GM23338 (cell line): Measurements from ENCODE around the gene KCNC4. TPM values are rescaled to one million over a fixed set of nuclear protein-coding genes. Genes with fewer than 3 reads are reported as not detected.

Experiments
- ATAC-seq: fragments of 200-7000 bp; cut with Tn5 transposase; 3 replicates; pipeline ENCODE4 v1.9.1; 2020
- DNase-seq: peaks from one replicate; pipeline ENCODE4 v3.0.0-alpha.2; 2015; ENCODE audit warnings: low spot score
- H2AFZ ChIP-seq: fragments of 200-600 bp; sonication (generic); 2 replicates; pipeline ENCODE4 v1.8.0; 2016; ENCODE audit warnings: antibody characterized with exemption, mild to moderate bottlenecking, moderate library complexity
- H3F3A ChIP-seq: fragments of 200-600 bp; sonication (generic); replicated peaks from 2 replicates; pipeline ENCODE4 v1.8.0; 2017; ENCODE audit warnings: antibody characterized with exemption, mixed run types, low read depth
- H3K27ac ChIP-seq: fragments of 200-600 bp; sonication (generic); 2 replicates; pipeline ENCODE4 v1.6.1; 2016; ENCODE audit warnings: low read depth
- H3K27me3 ChIP-seq: fragments of 200-600 bp; sonication (generic); 2 replicates; pipeline ENCODE4 v1.8.0; 2016; ENCODE audit warnings: mild to moderate bottlenecking, mixed run types, moderate library complexity; ENCODE audit not compliant: insufficient read depth
- H3K36me3 ChIP-seq: fragments of 200-600 bp; sonication (generic); 2 replicates; pipeline ENCODE4 v1.8.0; 2016; ENCODE audit warnings: mild to moderate bottlenecking; ENCODE audit not compliant: insufficient read depth
- H3K4me1 ChIP-seq: fragments of 200-600 bp; sonication (generic); 2 replicates; pipeline ENCODE4 v1.8.0; 2016; ENCODE audit warnings: mild to moderate bottlenecking, moderate library complexity; ENCODE audit not compliant: insufficient read depth
- H3K4me2 ChIP-seq: fragments of 200-600 bp; sonication (generic); 2 replicates; pipeline ENCODE4 v1.7.1; 2017; ENCODE audit warnings: mixed run types
- H3K4me3 ChIP-seq: fragments of 200-600 bp; sonication (generic); 2 replicates; pipeline ENCODE4 v1.6.1; 2016; ENCODE audit warnings: mixed run types
- H3K79me2 ChIP-seq: fragments of 200-600 bp; sonication (generic); replicated peaks from 2 replicates; pipeline ENCODE4 v1.8.0; 2017; ENCODE audit warnings: mild to moderate bottlenecking; ENCODE audit not compliant: insufficient read depth
- H3K9me2 ChIP-seq: fragments of 200-600 bp; sonication (generic); 2 replicates; pipeline ENCODE4 v1.8.0; 2017; ENCODE audit not compliant: insufficient read depth
- H4K20me1 ChIP-seq: fragments of 200-600 bp; sonication (generic); replicated peaks from 2 replicates; pipeline ENCODE4 v1.8.0; 2017; ENCODE audit warnings: mild to moderate bottlenecking; ENCODE audit not compliant: insufficient read depth
- H3K27ac Mint-ChIP-seq: 2 replicates; pipeline ENCODE4 v1.8.0; 2020; ENCODE audit warnings: inconsistent platforms, mild to moderate bottlenecking, moderate library complexity, mixed read lengths
- H3K27me3 Mint-ChIP-seq: 3 replicates; pipeline ENCODE4 v1.8.0; 2022; ENCODE audit warnings: low read depth, mild to moderate bottlenecking, moderate library complexity, mixed read lengths, inconsistent platforms; ENCODE audit not compliant: insufficient read depth, poor library complexity
- H3K36me3 Mint-ChIP-seq: 3 replicates; pipeline ENCODE4 v1.8.0; 2021; ENCODE audit warnings: low read depth, mild to moderate bottlenecking, inconsistent platforms, moderate library complexity, mixed read lengths
- H3K4me1 Mint-ChIP-seq: 3 replicates; pipeline ENCODE4 v1.8.0; 2020; ENCODE audit warnings: mild to moderate bottlenecking, inconsistent platforms, mixed read lengths
- H3K4me3 Mint-ChIP-seq: 3 replicates; pipeline ENCODE4 v1.8.0; 2021; ENCODE audit warnings: moderate library complexity, mild to moderate bottlenecking, inconsistent platforms, mixed read lengths
- H3K9me3 Mint-ChIP-seq: 3 replicates; pipeline ENCODE4 v1.8.0; 2020; ENCODE audit warnings: moderate library complexity, mild to moderate bottlenecking, inconsistent platforms, mixed read lengths
- CREB1 ChIP-seq: fragments of 250-450 bp; sonication (Bioruptor Pico); IDR thresholded peaks from 2 replicates; pipeline ENCODE4 v1.5.0; 2020; ENCODE audit warnings: low read depth, mild to moderate bottlenecking, moderate library complexity
- CTCF ChIP-seq, 2 experiments: fragments of 200-600 bp in 1 of 2; sonication (generic) in 1 of 2; conservative IDR thresholded peaks; 2 replicates each; pipeline versions ENCODE4 v1.5.1 to v1.6.1; 2016 to 2017; ENCODE audit warnings: antibody characterized with exemption in 2 of 2, low read depth in 2 of 2, mild to moderate bottlenecking in 2 of 2, moderate library complexity in 1 of 2
- ETS1 ChIP-seq: IDR thresholded peaks from 2 replicates; pipeline ENCODE4 v1.6.1; 2016; ENCODE audit warnings: antibody characterized with exemption
- EZH2 ChIP-seq: fragments of 200-600 bp; sonication (generic); IDR thresholded peaks from one replicate; pipeline ENCODE4 v1.8.0; 2017; ENCODE audit warnings: antibody characterized with exemption, mild to moderate bottlenecking, low read depth; ENCODE audit not compliant: unreplicated experiment
- EZH2phosphoT487 ChIP-seq: fragments of 200-600 bp; sonication (generic); IDR thresholded peaks from one replicate; pipeline ENCODE4 v1.8.1; 2018; ENCODE audit warnings: antibody characterized with exemption; ENCODE audit not compliant: unreplicated experiment
- JUNB ChIP-seq: IDR thresholded peaks from one replicate; pipeline ENCODE4 v1.6.1; 2016; ENCODE audit warnings: antibody characterized with exemption; ENCODE audit not compliant: unreplicated experiment
- NANOG ChIP-seq: IDR thresholded peaks from 2 replicates; pipeline ENCODE4 v1.6.1; 2016; ENCODE audit warnings: antibody characterized with exemption, borderline replicate concordance
- POLR2AphosphoS5 ChIP-seq: IDR thresholded peaks from 2 replicates; pipeline ENCODE4 v1.6.1; 2016; ENCODE audit warnings: antibody characterized with exemption, low read depth
- STAT1 ChIP-seq: IDR thresholded peaks from one replicate; pipeline ENCODE4 v1.6.1; 2016; ENCODE audit warnings: antibody characterized with exemption; ENCODE audit not compliant: unreplicated experiment
- ZNF331 ChIP-seq: fragments of 250-450 bp; sonication (Bioruptor Pico); IDR thresholded peaks from 2 replicates; pipeline ENCODE4 v1.5.0; 2020; ENCODE audit warnings: low read depth, mild to moderate bottlenecking, moderate library complexity
- long read RNA-seq: library from polyadenylated mRNA; unstranded; transcript quantifications from one replicate; pipeline ENCODE4 v2.0.0, GENCODE V29; 2020; ENCODE audit not compliant: unreplicated experiment
- polyA plus RNA-seq: library from polyadenylated mRNA; unstranded; fragments of >200 nt; fragmentation: Nextera tagmentation; extraction: Ambion mirVana; gene quantifications from 2 replicates; pipeline ENCODE4 v1.2.1, GENCODE V29; 2016
- total RNA-seq: library from RNA; depleted of rRNA; stranded (reverse); fragments of >200 nt; shearing (Covaris generic); gene quantifications from 2 replicates; pipeline ENCODE4 v1.2.3, GENCODE V29; 2014; rRNA removed

The KCNC4 gene
- 10.5 and 10.7 TPM in 2 replicates for total RNA-seq
- 3.4 and 3.5 TPM in 2 replicates for polyA plus RNA-seq
- long read RNA-seq, full-length matches to known transcripts = 1 of 3 reads
- long read RNA-seq, partial matches to known transcripts = 1 of 3 reads
- long read RNA-seq, other reads (novel, unspliced or antisense) = 1 of 3 reads

GRCh38 chr1:110209715-110210603 is at the start of gene KCNC4:
KCNC4 (plus strand) TSS chr1:110210314; CDS start chr1:110211500, 1,186 bp downstream.
- ATAC-seq (peak; percentile 63), DNase-seq (peak; percentile 92)
- Histone ChIP-seq H3K4me1 (peaks cover 28% of the 10 kb centered on the region), H3K27ac (peak within 1 kb of the TSS; percentile 83), H3K4me3 (peak within 1 kb of the TSS; percentile 82), H3F3A (peaks cover 16% of the 10 kb centered on the region; the same call in 1 of the 2 replicates), H3K27me3 (peaks cover 36% of the 10 kb centered on the region), H2AFZ (peak within 1 kb of the TSS; percentile 98), H3K79me2 (no peaks in the 10 kb centered on the region), H3K36me3 (no peaks in the 10 kb centered on the region), H4K20me1 (no peaks in the 10 kb centered on the region; the same call in 1 of the 2 replicates), H3K9me2 (no peaks in the 10 kb centered on the region), H3K4me2 (peak within 1 kb of the TSS; percentile 95)
- Mint-ChIP-seq H3K4me1 (peaks cover 45% of the 10 kb centered on the region), H3K4me3 (peak within 1 kb of the TSS; percentile 82), H3K9me3 (no peaks in the 10 kb centered on the region; the same call in 2 of the 3 replicates), H3K27ac (peak within 1 kb of the TSS; percentile 63), H3K27me3 (peaks cover 23% of the 10 kb centered on the region), H3K36me3 (no peaks in the 10 kb centered on the region; the same call in 2 of the 3 replicates)
- TF ChIP-seq ETS1 (no peak; the same call in 1 of the 2 replicates), POLR2AphosphoS5 (peak; percentile 54), CREB1 (CRISPR knock-in tag) (peak; percentile 32; the same call in 1 of the 2 replicates)

- Mint-ChIP-seq H3K9me3 (no peaks in the 10 kb centered on the region), H3K36me3 (no peaks in the 10 kb centered on the region), H3K4me3 (no peak overlapping the region), H3K4me1 (peaks cover 5% of the 10 kb centered on the region), H3K27ac (no peak overlapping the region), H3K27me3 (peaks cover 11% of the 10 kb centered on the region)
- peaks cover 2% of the 10 kb centered on the region; the same call in 1 of the 2 replicates for H3K27me3 ChIP-seq
- no peak overlapping the region for H3K4me2 ChIP-seq
- DNase-seq (no peak), ATAC-seq (no peak)
- no peaks in the 10 kb centered on the region for H3K79me2 ChIP-seq
- H3K36me3 ChIP-seq = no peaks in the 10 kb centered on the region
- 0 out of 2 replicates have a peak, but pooled peaks cover 4% of the 10 kb centered on the region for H3K9me2 ChIP-seq
- H3K4me1 ChIP-seq = no peaks in the 10 kb centered on the region
- H3K27ac ChIP-seq = no peak overlapping the region
- H3F3A ChIP-seq = no peaks in the 10 kb centered on the region
- no peaks in the 10 kb centered on the region; the same call in 1 of the 2 replicates for H4K20me1 ChIP-seq
- no peak overlapping the region for H3K4me3 ChIP-seq
- no peak overlapping the region for H2AFZ ChIP-seq
- no peak for TF ChIP-seq POLR2AphosphoS5
- TF ChIP-seq ZNF331 (CRISPR knock-in tag) = no peak
These were observed 49.5 kb upstream of the KCNC4 start for GRCh38 chr1:110160538-110161100.

- H3K4me1 ChIP-seq = no peaks in the 10 kb centered on the region
- H4K20me1 ChIP-seq = no peaks in the 10 kb centered on the region
- H3K9me3 Mint-ChIP-seq = no peaks in the 10 kb centered on the region
- H3K27ac ChIP-seq = no peak overlapping the region
- H3K9me2 ChIP-seq = 0 out of 2 replicates have a peak, but pooled peaks cover 4% of the 10 kb centered on the region
- no peak overlapping the region for H3K27ac Mint-ChIP-seq
- peaks cover 5% of the 10 kb centered on the region for H3K4me1 Mint-ChIP-seq
- no peaks in the 10 kb centered on the region for H3K36me3 ChIP-seq
- no peaks in the 10 kb centered on the region for H3K36me3 Mint-ChIP-seq
- H3K4me3 ChIP-seq = no peak overlapping the region
- DNase-seq (no peak), ATAC-seq (no peak)
- H3K27me3 ChIP-seq = no peaks in the 10 kb centered on the region
- no peaks in the 10 kb centered on the region for H3K79me2 ChIP-seq
- H3K27me3 Mint-ChIP-seq = peaks cover 13% of the 10 kb centered on the region
- no peak overlapping the region for H2AFZ ChIP-seq
- H3K4me2 ChIP-seq = no peak overlapping the region
- no peaks in the 10 kb centered on the region for H3F3A ChIP-seq
- no peak overlapping the region for H3K4me3 Mint-ChIP-seq
- TF ChIP-seq NANOG (no peak), POLR2AphosphoS5 (no peak), ZNF331 (CRISPR knock-in tag) (no peak), CTCF (conservative IDR thresholded peaks at IDR 0.05; ENCODE audit: low read depth in 2 of 2) (no peak), EZH2phosphoT487 (no peak), EZH2 (no peak), STAT1 (no peak), JUNB (no peak), ETS1 (no peak)
These were observed 48.9 kb upstream of the KCNC4 start for GRCh38 chr1:110161165-110161564.
